Keratinocyte (primary cell): ENCODE results near the gene MAP1LC3B2. TPM values are rescaled to one million over a fixed set of nuclear protein-coding genes. Genes with fewer than 3 reads are reported as not detected.

Experiments used
- DNase-seq: peaks from one replicate; pipeline ENCODE4 v3.0.0-alpha.2; 2011; ENCODE audit warnings: low read depth, missing footprints, low spot score
- FAIRE-seq: peaks from 2 replicates; lab custom pipeline; 2011; peaks lifted over from hg19 to GRCh38; lab: Jason Lieb, UNC
- H2AFZ ChIP-seq: 2 replicates; pipeline ENCODE4 v1.6.0; 2012; ENCODE audit warnings: low read length, control low read depth, inconsistent platforms; ENCODE audit not compliant: control insufficient read depth
- H3K27ac ChIP-seq: 2 replicates; pipeline ENCODE4 v1.5.1; 2011; ENCODE audit warnings: low read length; ENCODE audit not compliant: control insufficient read depth, insufficient read depth
- H3K27me3 ChIP-seq: 3 replicates; pipeline ENCODE4 v1.6.0; 2011; ENCODE audit warnings: low read length; ENCODE audit not compliant: control insufficient read depth, insufficient read depth; ENCODE audit errors: extremely low read depth
- H3K36me3 ChIP-seq, 2 experiments: 2 replicates in 1 of 2; 3 replicates in 1 of 2; pipeline ENCODE4 v1.5.1; 2011; ENCODE audit warnings: low read length in 2 of 2, mild to moderate bottlenecking in 1 of 2; ENCODE audit not compliant: control insufficient read depth in 2 of 2, insufficient read depth in 2 of 2; ENCODE audit errors: extremely low read depth in 1 of 2
- H3K4me1 ChIP-seq: 3 replicates; pipeline ENCODE4 v1.5.1; 2011; ENCODE audit warnings: low read length; ENCODE audit not compliant: control insufficient read depth, insufficient read depth; ENCODE audit errors: extremely low read depth
- H3K4me2 ChIP-seq: 3 replicates; pipeline ENCODE4 v1.6.0; 2011; ENCODE audit warnings: low read depth, low read length; ENCODE audit not compliant: control insufficient read depth, insufficient read depth; ENCODE audit errors: extremely low read depth
- H3K4me3 ChIP-seq, 3 experiments: fragments of 200-600 bp in 1 of 3; sonication (generic) in 1 of 3; 2 replicates in 2 of 3; 3 replicates in 1 of 3; pipeline ENCODE4 v1.5.1; 2011 to 2016; ENCODE audit warnings: low read length in 3 of 3, mild to moderate bottlenecking in 3 of 3, control low read depth in 2 of 3, inconsistent platforms in 1 of 3, low read depth in 1 of 3, mixed read lengths in 1 of 3, mixed run types in 1 of 3, moderate library complexity in 1 of 3; ENCODE audit not compliant: control insufficient read depth in 2 of 3, insufficient read depth in 2 of 3; ENCODE audit errors: extremely low read depth in 1 of 3
- H3K79me2 ChIP-seq: 2 replicates; pipeline ENCODE4 v1.6.0; 2012; ENCODE audit warnings: low read length; ENCODE audit not compliant: control insufficient read depth, insufficient read depth
- H3K9ac ChIP-seq: 3 replicates; pipeline ENCODE4 v1.6.0; 2011; ENCODE audit warnings: low read length; ENCODE audit not compliant: control insufficient read depth, insufficient read depth; ENCODE audit errors: extremely low read depth
- H3K9me1 ChIP-seq: 3 replicates; pipeline ENCODE4 v1.6.0; 2011; ENCODE audit warnings: low read length; ENCODE audit not compliant: control insufficient read depth, insufficient read depth; ENCODE audit errors: extremely low read depth
- H3K9me3 ChIP-seq: 2 replicates; pipeline ENCODE4 v1.5.1; 2012; ENCODE audit warnings: low read depth, low read length; ENCODE audit not compliant: control insufficient read depth
- H4K20me1 ChIP-seq: 3 replicates; pipeline ENCODE4 v1.6.0; 2011; ENCODE audit warnings: low read length; ENCODE audit not compliant: control insufficient read depth, insufficient read depth; ENCODE audit errors: extremely low read depth
- CTCF ChIP-seq, 3 experiments: IDR thresholded peaks in 1 of 3; conservative IDR thresholded peaks in 1 of 3; optimal IDR thresholded peaks in 1 of 3; 2 replicates in 2 of 3; 3 replicates in 1 of 3; pipeline versions ENCODE3 to v1.5.1; 2011; ENCODE audit warnings: low read length in 3 of 3, mild to moderate bottlenecking in 3 of 3, moderate library complexity in 2 of 3, control low read depth in 1 of 3, inconsistent platforms in 1 of 3; ENCODE audit not compliant: insufficient read depth in 2 of 3; ENCODE audit errors: extremely low read depth in 1 of 3
- EZH2 ChIP-seq: IDR thresholded peaks from one replicate; pipeline ENCODE4 v1.6.1; 2012; ENCODE audit warnings: inconsistent platforms, mild to moderate bottlenecking, low read length, moderate library complexity
- dilution Hi-C: fragments of 300-500 bp; cut with MboI; formaldehyde crosslinking; loops from one replicate; pipeline ENCODE4 v1.7.0; 2020; ENCODE audit warnings: low sequenced_read_pairs; ENCODE audit not compliant: extremely low pct_ligation_motif_present
- polyA plus RNA-seq, 5 experiments: library from polyadenylated mRNA; depleted of rRNA in 3 of 5; stranded (reverse) in 3 of 5; stranded (forward) in 1 of 5; unstranded in 1 of 5; fragments of >200 nt; gene quantifications; 1 replicate in 1 of 5; 2 replicates in 3 of 5; 3 replicates in 1 of 5; pipeline versions ENCODE4 v1.2.1 to v1.2.3, GENCODE V29; 2011 to 2012; ENCODE audit warnings: missing spikeins in 2 of 5, low read depth in 1 of 5, low replicate concordance in 1 of 5

The MAP1LC3B2 gene
- polyA plus RNA-seq, 1 donor (not counting 4 experiments of a cell fraction or from before 2014, with no cell fraction given), result 6.0 TPM

DNA sequence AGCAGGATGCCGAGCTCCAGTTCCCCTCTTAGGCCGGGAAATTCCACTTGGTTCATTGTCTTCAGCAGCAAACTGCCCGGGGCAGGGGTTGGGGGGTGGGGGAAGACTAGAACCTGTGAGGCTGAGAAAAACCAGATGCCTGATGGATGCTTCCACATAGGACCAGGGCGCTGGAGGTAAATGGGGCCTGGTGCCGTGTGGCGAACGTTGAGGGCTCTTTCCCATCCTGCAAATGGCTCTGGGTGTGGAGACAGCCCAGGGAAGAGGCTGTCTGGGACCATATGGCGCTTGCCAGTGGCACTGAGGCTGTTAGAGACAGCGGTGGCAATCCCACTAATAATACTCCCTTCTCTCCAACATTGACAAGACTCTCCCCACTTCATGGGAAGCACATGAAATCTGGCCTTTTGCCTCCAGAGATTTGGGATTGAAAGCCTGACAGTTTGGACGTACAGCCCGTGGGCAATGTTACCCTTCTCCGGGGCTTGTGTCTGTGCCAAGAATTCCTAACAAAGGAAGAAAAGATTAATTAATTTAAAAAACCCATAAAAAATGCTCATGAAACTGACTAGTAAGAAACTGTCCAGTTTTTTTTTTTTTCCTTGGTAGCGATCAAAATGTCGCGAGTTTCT is 44.5 kb downstream of the MAP1LC3B2 start:
- DNase-seq, result no peak
- Histone ChIP-seq H3K4me2 (no peak overlapping the region), H3K9ac (no peak overlapping the region), H3K4me3 (no peak overlapping the region), H3K27me3 (no peaks in the 10 kb centered on the region), H3K27ac (no peak overlapping the region), H3K4me1 (peaks cover 12% of the 10 kb centered on the region), H2AFZ (no peak overlapping the region), H4K20me1 (no peaks in the 10 kb centered on the region), H3K9me3 (no peaks in the 10 kb centered on the region), H3K79me2 (no peaks in the 10 kb centered on the region), H3K36me3 (no peaks in the 10 kb centered on the region), H3K9me1 (no peaks in the 10 kb centered on the region)
- no peak for FAIRE-seq
- TF ChIP-seq EZH2, result no peak
- TF ChIP-seq CTCF (optimal IDR thresholded peaks at IDR 0.05 in 1 of 3, IDR thresholded peaks at IDR 0.05 in 1 of 3, conservative IDR thresholded peaks at IDR 0.05 in 1 of 3; ENCODE audit: extremely low read depth in 1 of 3, insufficient read depth in 2 of 3, low read length in 3 of 3), result no peak
- dilution Hi-C loops, result no loop called here

DNA sequence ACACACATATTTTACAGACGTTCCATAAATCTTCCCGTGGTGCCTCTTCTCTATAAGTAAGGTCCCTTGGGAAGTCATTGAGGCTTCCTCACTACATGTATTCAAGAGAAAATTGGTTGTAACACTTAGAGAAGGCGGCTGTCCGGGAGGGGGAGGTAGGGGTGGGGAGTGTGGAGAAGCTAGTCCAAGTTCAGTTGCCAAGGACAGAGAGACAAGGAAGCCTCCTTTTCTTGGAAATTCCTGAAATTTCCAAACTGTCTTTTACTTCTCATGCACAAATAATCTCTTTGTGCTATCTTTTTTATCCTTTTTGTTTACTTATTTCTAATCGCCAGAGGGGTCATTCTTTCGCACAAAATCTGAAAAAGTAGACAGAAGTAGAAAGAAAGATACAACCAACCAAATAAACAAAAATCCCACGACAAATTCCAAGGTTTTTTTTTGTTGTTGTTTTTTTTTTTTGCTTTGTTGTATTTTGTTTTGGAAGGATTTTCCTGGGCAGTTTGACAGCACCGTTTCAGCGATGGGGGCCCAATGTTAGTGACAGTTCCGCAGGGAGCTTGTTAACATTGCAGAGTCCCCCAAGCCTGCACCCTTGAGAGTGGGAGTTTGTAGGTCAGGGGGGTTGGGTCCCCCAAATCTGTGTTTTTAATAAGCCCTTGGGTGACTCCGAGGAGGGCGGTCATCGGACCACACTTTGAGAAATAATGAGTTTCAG is 45.2 kb downstream of the MAP1LC3B2 start:
- no peaks in the 10 kb centered on the region for H3K79me2 ChIP-seq
- H3K36me3 ChIP-seq, result no peaks in the 10 kb centered on the region
- no peak for FAIRE-seq
- no peak overlapping the region for H3K9ac ChIP-seq
- no peaks in the 10 kb centered on the region for H3K9me3 ChIP-seq
- H3K27ac ChIP-seq, result no peak overlapping the region
- no peak overlapping the region for H3K4me2 ChIP-seq
- TF ChIP-seq EZH2 (no peak), CTCF (optimal IDR thresholded peaks at IDR 0.05 in 1 of 3, IDR thresholded peaks at IDR 0.05 in 1 of 3, conservative IDR thresholded peaks at IDR 0.05 in 1 of 3; ENCODE audit: extremely low read depth in 1 of 3, insufficient read depth in 2 of 3, low read length in 3 of 3) (no peak)
- H3K4me1 ChIP-seq, result peaks cover 12% of the 10 kb centered on the region
- H4K20me1 ChIP-seq, result no peaks in the 10 kb centered on the region
- no peaks in the 10 kb centered on the region for H3K27me3 ChIP-seq
- no peak for DNase-seq
- no peak overlapping the region for H3K4me3 ChIP-seq
- dilution Hi-C loops, result no loop called here
- H3K9me1 ChIP-seq, result no peaks in the 10 kb centered on the region
- H2AFZ ChIP-seq, result no peak overlapping the region
